BE2C (cell line): ENCODE data around the gene WAC.

ENCODE experiments used
- DNase-seq: peaks from one replicate; pipeline ENCODE4 v3.0.0-alpha.2; 2020
- H3K27me3 ChIP-seq: fragments of 250-450 bp; sonication (Bioruptor Pico); 2 replicates; pipeline ENCODE4 v1.5.1; 2020; ENCODE audit warnings: mild to moderate bottlenecking
- H3K36me3 ChIP-seq: fragments of 250-450 bp; sonication (Bioruptor Pico); 2 replicates; pipeline ENCODE4 v1.5.1; 2020; ENCODE audit warnings: mild to moderate bottlenecking
- H3K4me1 ChIP-seq: fragments of 250-450 bp; sonication (Bioruptor Pico); 2 replicates; pipeline ENCODE4 v1.5.1; 2020
- H3K4me3 ChIP-seq: 2 replicates; pipeline ENCODE4 v1.5.1; 2011; ENCODE audit warnings: low read depth, low read length
- H3K9me3 ChIP-seq: fragments of 250-450 bp; sonication (Bioruptor Pico); 2 replicates; pipeline ENCODE4 v1.5.1; 2020
- TF ChIP-seq, protein P1 (sequence below): IDR thresholded peaks from 2 replicates; pipeline ENCODE4 v1.5.1; 2012; ENCODE audit warnings: mild to moderate bottlenecking, low read depth, low read length

The WAC gene

DNA sequence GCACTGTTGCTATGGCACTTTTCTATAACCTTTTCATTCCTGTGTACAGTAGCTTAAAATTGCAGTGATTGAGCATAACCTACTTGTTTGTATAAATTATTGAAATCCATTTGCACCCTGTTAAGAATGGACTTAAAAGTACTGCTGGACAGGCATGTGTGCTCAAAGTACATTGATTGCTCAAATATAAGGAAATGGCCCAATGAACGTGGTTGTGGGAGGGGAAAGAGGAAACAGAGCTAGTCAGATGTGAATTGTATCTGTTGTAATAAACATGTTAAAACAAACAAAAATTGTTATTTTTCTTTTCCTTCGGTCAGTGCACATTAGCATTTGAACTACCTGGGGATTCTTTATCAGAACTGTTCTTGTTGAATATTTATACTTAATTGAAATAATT, 87.3 kb downstream of the WAC start:
- H3K27me3 ChIP-seq: no peaks in the 10 kb centered on the region
- H3K4me3 ChIP-seq: no peak overlapping the region
- no peaks in the 10 kb centered on the region for H3K4me1 ChIP-seq
- DNase-seq: no peak
- H3K36me3 ChIP-seq: peaks cover 47% of the 10 kb centered on the region
- TF ChIP-seq, protein P1, sequence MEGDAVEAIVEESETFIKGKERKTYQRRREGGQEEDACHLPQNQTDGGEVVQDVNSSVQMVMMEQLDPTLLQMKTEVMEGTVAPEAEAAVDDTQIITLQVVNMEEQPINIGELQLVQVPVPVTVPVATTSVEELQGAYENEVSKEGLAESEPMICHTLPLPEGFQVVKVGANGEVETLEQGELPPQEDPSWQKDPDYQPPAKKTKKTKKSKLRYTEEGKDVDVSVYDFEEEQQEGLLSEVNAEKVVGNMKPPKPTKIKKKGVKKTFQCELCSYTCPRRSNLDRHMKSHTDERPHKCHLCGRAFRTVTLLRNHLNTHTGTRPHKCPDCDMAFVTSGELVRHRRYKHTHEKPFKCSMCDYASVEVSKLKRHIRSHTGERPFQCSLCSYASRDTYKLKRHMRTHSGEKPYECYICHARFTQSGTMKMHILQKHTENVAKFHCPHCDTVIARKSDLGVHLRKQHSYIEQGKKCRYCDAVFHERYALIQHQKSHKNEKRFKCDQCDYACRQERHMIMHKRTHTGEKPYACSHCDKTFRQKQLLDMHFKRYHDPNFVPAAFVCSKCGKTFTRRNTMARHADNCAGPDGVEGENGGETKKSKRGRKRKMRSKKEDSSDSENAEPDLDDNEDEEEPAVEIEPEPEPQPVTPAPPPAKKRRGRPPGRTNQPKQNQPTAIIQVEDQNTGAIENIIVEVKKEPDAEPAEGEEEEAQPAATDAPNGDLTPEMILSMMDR: no peak
- H3K9me3 ChIP-seq: no peaks in the 10 kb centered on the region

DNA sequence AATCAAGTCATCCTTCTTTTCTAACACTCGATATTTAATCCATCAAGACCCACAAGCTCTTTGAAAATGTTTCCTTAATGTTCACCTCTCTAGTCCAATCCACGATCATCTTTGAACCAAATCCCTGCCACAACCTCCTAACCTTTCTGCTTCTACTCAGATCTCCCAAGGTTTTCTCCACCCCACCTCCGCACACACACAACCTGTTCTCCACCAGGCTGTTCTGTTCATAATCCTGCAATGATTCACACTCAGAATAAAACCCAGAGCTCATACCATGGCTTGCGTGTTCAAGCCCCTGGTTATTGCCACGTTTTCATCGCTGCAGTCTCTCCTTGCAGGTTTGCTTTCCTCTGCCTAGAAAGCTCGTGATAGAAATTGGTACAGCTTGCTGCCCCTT, 90.6 kb downstream of the WAC start:
- H3K9me3 ChIP-seq: no peaks in the 10 kb centered on the region
- TF ChIP-seq, protein P1: no peak
- no peaks in the 10 kb centered on the region for H3K27me3 ChIP-seq
- H3K4me3 ChIP-seq: no peak overlapping the region
- no peak for DNase-seq
- H3K36me3 ChIP-seq: peaks cover 16% of the 10 kb centered on the region
- no peaks in the 10 kb centered on the region for H3K4me1 ChIP-seq

DNA sequence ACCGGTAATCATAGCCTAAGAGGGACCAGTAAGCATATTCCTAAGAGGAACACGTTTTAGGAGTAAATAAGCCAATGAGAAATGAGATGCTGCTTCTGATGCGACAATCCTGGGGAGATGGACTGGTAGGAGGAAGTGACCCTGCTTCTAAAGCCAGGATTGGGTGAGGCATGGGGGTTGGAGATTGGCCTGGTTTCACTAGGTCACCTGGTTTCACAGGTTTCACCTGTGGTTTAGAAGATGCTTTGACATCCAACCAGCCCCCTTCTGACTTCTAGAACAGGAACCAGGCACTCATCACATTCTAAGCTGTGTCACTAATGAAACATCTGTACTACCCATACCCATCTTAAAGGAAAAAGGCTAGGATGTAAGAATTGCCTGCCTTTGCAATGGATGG, 91.4 kb downstream of the WAC start:
- DNase-seq: no peak

DNA sequence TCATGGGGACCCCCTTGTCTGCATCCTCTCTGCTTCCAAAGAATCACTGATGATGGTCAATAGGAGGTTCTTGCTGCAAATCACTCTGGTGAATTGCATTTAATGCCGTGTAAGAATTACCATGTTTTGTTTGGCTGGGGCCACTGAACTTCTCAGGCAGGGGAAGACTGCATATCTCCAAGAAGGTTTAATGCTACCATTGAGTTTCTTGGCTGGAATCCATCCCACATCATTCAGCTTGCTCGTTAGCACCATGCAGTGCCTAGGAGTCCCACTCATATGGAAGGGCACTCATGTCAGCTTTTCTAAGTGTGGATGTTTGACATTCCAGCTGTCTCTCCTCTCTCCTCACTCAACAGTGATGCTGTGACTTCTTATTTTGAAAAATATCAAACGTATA, 94.2 kb downstream of the WAC start:
- H3K9me3 ChIP-seq: no peaks in the 10 kb centered on the region
- H3K27me3 ChIP-seq: no peaks in the 10 kb centered on the region
- DNase-seq: no peak
- no peaks in the 10 kb centered on the region for H3K4me1 ChIP-seq
- no peaks in the 10 kb centered on the region for H3K36me3 ChIP-seq
- H3K4me3 ChIP-seq: no peak overlapping the region
- TF ChIP-seq, protein P1: no peak

More for the DNA sequence above, 91.4 kb downstream of the WAC start:
- H3K4me1 ChIP-seq: no peaks in the 10 kb centered on the region
- no peaks in the 10 kb centered on the region for H3K9me3 ChIP-seq
- TF ChIP-seq, protein P1: no peak
- no peaks in the 10 kb centered on the region for H3K27me3 ChIP-seq
- no peak overlapping the region for H3K4me3 ChIP-seq
- H3K36me3 ChIP-seq: peaks cover 13% of the 10 kb centered on the region

DNA sequence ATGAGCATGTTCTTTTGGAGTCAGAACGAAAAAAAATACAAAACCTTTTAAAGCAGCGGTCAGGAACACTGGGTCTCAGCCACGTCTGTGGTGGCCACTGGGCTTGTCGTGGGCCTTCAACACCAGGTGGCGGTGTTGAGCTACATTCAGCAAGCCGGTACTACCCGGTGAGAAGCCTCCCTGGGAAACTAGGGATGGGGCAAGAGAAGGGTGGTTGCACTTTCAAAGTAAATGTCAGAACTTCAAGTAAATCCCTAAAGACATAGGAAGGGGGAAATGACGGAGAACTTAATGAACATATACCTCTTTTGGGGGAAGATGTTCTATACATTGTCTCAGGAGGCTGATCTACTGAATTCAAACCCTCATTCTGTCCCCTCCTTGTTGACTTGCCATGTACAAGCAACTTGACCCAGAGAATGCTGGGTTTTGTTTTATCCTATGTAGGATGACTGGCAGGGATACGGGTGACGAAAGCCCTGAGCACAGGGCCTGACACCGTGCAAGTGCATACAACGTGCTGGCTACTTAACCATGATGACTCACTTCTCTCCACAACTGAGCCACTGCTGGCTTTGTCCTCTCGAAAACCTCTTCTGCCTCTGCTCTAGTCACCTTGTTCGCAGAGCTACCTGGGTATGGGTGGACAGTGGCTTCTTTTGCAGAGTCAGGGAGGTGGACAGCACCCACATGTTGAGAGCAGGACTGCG, 95.4 kb downstream of the WAC start:
- Histone ChIP-seq H3K9me3 (no peaks in the 10 kb centered on the region), H3K4me1 (no peaks in the 10 kb centered on the region), H3K4me3 (no peak overlapping the region), H3K36me3 (no peaks in the 10 kb centered on the region), H3K27me3 (no peaks in the 10 kb centered on the region)
- TF ChIP-seq, protein P1: peak; percentile 92
- peak; percentile 85 for DNase-seq

DNA sequence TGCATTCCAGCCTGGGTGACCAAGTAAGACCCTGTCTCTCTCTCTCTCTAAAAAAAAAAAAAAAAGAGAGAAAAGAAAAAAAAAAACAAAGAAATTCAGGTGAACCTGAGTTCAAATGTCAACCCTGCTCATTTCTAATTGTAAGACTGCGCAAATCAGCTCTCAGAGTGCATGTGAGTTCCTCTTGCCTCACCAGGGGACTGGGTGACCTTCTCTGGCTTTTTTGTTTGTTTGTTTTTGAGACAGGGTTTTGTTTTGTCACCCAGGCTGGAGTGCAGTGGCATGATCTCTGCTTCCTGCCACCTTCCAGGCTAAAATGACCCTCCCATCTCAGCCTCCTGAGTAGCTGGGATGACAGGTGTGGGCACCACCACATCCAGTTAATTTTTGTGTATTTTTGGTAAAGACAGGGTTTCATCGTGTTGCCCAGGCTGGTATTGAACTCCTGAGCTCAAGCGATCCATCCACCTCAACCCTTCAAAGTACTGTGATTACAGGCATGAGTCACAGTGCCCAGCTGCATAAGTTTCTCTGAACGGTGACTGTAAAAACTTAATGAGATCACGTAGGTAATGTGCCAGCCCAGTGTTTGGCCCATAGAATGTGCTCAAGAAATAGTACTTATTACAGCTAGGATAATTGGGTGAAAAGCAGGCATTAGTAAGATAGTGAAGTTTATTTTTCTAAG, 99.1 kb downstream of the WAC start:
- H3K4me3 ChIP-seq: no peak overlapping the region
- no peaks in the 10 kb centered on the region for H3K27me3 ChIP-seq
- H3K4me1 ChIP-seq: no peaks in the 10 kb centered on the region
- no peak for DNase-seq
- H3K36me3 ChIP-seq: no peaks in the 10 kb centered on the region
- TF ChIP-seq, protein P1: no peak
- H3K9me3 ChIP-seq: no peaks in the 10 kb centered on the region
